Hepatocyte (in vitro differentiated cells): ENCODE data around the gene POFUT2. TPM values are rescaled to one million over a fixed set of nuclear protein-coding genes. Genes with fewer than 3 reads are reported as not detected.

Experiments
- DNase-seq: peaks from one replicate; pipeline ENCODE4 v3.0.0-alpha.2; 2016; ENCODE audit warnings: low spot score
- H2AFZ ChIP-seq: fragments of 200-600 bp; sonication (generic); 2 replicates; pipeline ENCODE4 v1.6.0; 2016; ENCODE audit warnings: antibody characterized with exemption, mild to moderate bottlenecking
- H3K27ac ChIP-seq: fragments of 200-600 bp; sonication (generic); 2 replicates; pipeline ENCODE4 v1.5.1; 2016; ENCODE audit warnings: mild to moderate bottlenecking
- H3K27me3 ChIP-seq: fragments of 200-600 bp; sonication (generic); 2 replicates; pipeline ENCODE4 v1.6.1; 2016
- H3K36me3 ChIP-seq: fragments of 200-600 bp; sonication (generic); replicated peaks from 2 replicates; pipeline ENCODE4 v1.5.1; 2016; ENCODE audit warnings: low read depth; ENCODE audit not compliant: insufficient read depth
- H3K4me1 ChIP-seq: fragments of 200-600 bp; sonication (generic); 2 replicates; pipeline ENCODE4 v1.5.1; 2016; ENCODE audit warnings: mild to moderate bottlenecking, moderate library complexity; ENCODE audit not compliant: insufficient read depth
- H3K4me2 ChIP-seq: fragments of 200-600 bp; sonication (generic); 2 replicates; pipeline ENCODE4 v1.6.0; 2016
- H3K4me3 ChIP-seq: fragments of 200-600 bp; sonication (generic); 2 replicates; pipeline ENCODE4 v1.5.1; 2016; ENCODE audit warnings: mild to moderate bottlenecking
- H3K79me2 ChIP-seq: fragments of 200-600 bp; sonication (generic); 2 replicates; pipeline ENCODE4 v1.6.0; 2017; ENCODE audit warnings: mild to moderate bottlenecking
- H3K9me2 ChIP-seq: fragments of 200-600 bp; sonication (generic); replicated peaks from 2 replicates; pipeline ENCODE4 v1.6.0; 2017; ENCODE audit warnings: mild to moderate bottlenecking; ENCODE audit not compliant: insufficient read depth
- H3K9me3 ChIP-seq: fragments of 200-600 bp; sonication (generic); 2 replicates; pipeline ENCODE4 v1.5.1; 2016; ENCODE audit warnings: low read depth, mild to moderate bottlenecking
- H4K20me1 ChIP-seq: fragments of 200-600 bp; sonication (generic); 2 replicates; pipeline ENCODE4 v1.6.0; 2016; ENCODE audit warnings: mild to moderate bottlenecking; ENCODE audit not compliant: insufficient read depth, poor library complexity, severe bottlenecking
- EZH2 ChIP-seq: fragments of 200-600 bp; sonication (generic); IDR thresholded peaks from 2 replicates; pipeline ENCODE4 v1.6.1; 2016; ENCODE audit warnings: antibody characterized with exemption, mild to moderate bottlenecking, borderline replicate concordance
- EZH2phosphoT487 ChIP-seq: fragments of 200-600 bp; sonication (generic); IDR thresholded peaks from one replicate; pipeline ENCODE4 v1.6.1; 2018; ENCODE audit warnings: antibody characterized with exemption, mild to moderate bottlenecking, low read depth, moderate library complexity; ENCODE audit not compliant: unreplicated experiment, severe bottlenecking
- WGBS: methylation state at CpG from one replicate; pipeline ENCODE4 v1.1.6; 2016; ENCODE audit warnings: low lambda C conversion rate; ENCODE audit errors: missing lambda C conversion rate; 5-methylcytosine and 5-hydroxymethylcytosine counted together
- polyA plus RNA-seq: library from polyadenylated mRNA; unstranded; fragments of >200 nt; fragmentation: Nextera tagmentation; extraction: Ambion mirVana; gene quantifications from 2 replicates; pipeline ENCODE4 v1.2.1, GENCODE V29; 2016
- total RNA-seq: library from RNA; depleted of rRNA; stranded (reverse); fragments of >200 nt; gene quantifications from 2 replicates; pipeline ENCODE4 v1.2.3, GENCODE V29; 2014
- TF ChIP-seq, protein P1 (sequence below): fragments of 200-600 bp; sonication (generic); IDR thresholded peaks from 2 replicates; pipeline ENCODE4 v1.5.1; 2016; ENCODE audit warnings: antibody characterized with exemption, mild to moderate bottlenecking; ENCODE audit not compliant: poor library complexity

Gene POFUT2
- total and polyA plus RNA-seq, 2 experiments from 2014 or later: 30.7 to 57.7 TPM

DNA sequence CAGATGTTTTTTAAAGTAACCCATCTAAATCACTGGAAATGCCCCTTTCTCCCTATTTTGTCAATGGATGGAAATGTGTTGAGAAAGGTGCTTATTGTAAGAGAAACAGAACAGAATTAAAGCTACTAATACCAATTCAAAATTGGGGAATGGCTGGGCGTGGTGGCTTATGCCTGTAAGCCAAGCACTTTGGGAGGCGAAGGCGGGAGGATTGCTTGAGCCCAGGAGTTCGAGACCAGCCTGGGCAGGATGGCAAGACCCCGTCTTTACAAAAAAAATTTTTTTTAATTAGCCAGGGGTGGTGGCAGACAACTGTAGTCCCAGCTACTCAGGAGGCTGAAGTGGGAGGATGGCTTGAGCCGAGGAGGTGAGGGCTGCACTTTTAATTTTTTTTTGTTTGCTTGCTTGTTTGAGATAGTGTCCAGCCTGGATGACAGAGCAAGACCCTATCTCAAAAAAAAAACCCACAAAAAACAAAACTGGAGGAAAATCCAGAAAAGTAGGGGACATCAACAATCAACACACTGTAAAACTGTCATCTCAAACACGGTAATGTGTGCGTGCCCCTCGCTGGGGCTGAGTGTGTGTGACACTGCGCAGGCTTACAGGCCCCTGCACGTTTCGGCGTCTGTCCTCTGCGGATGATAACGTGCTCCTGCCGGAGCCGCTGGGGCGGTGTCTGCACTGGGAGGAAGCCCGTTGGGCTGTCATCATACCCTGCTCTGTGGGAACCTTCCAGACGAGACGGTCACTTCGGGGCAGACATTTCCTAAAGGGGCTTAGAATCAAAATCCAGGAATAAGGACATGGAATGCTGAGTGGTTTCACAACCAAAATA, 11.6 kb upstream of the POFUT2 start:
- Histone ChIP-seq H3K9me2 (no peaks in the 10 kb centered on the region), H2AFZ (no peak overlapping the region), H3K9me3 (no peaks in the 10 kb centered on the region), H4K20me1 (no peaks in the 10 kb centered on the region), H3K4me1 (peaks cover 27% of the 10 kb centered on the region), H3K36me3 (no peaks in the 10 kb centered on the region), H3K79me2 (peaks cover 25% of the 10 kb centered on the region), H3K27ac (peak overlapping the region; percentile 83), H3K4me3 (no peak overlapping the region), H3K4me2 (peak overlapping the region; percentile 48), H3K27me3 (no peaks in the 10 kb centered on the region)
- 65% methylated on average over 22 of the region's 22 CpGs for WGBS
- DNase-seq: no peak
- TF ChIP-seq EZH2phosphoT487: no peak
- TF ChIP-seq, protein P1, sequence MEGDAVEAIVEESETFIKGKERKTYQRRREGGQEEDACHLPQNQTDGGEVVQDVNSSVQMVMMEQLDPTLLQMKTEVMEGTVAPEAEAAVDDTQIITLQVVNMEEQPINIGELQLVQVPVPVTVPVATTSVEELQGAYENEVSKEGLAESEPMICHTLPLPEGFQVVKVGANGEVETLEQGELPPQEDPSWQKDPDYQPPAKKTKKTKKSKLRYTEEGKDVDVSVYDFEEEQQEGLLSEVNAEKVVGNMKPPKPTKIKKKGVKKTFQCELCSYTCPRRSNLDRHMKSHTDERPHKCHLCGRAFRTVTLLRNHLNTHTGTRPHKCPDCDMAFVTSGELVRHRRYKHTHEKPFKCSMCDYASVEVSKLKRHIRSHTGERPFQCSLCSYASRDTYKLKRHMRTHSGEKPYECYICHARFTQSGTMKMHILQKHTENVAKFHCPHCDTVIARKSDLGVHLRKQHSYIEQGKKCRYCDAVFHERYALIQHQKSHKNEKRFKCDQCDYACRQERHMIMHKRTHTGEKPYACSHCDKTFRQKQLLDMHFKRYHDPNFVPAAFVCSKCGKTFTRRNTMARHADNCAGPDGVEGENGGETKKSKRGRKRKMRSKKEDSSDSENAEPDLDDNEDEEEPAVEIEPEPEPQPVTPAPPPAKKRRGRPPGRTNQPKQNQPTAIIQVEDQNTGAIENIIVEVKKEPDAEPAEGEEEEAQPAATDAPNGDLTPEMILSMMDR: no peak
- TF ChIP-seq EZH2: no peak

DNA sequence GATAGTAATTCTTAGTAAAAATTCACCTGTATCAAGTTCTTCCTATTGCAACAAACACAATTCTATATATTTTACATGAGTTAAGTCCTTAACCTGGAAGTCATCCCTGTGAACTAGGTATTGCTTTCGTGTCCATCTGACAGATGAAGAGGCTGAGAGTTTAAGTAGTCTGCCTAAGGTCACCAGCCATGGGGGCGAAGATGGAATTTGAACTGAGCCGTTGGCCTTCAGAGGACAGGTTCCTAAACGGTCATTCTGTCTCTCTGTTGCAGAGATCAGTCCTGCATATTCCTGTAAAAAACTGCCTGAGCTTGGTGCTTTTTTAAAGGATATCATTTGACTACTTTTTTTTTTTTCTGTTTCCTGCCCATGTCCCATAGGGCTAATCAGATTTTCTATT, 10.2 kb upstream of the POFUT2 start:
- Histone ChIP-seq H3K4me2 (no peak overlapping the region), H2AFZ (no peak overlapping the region), H3K27me3 (no peaks in the 10 kb centered on the region), H3K79me2 (peaks cover 25% of the 10 kb centered on the region), H3K9me2 (no peaks in the 10 kb centered on the region), H3K27ac (no peak overlapping the region), H4K20me1 (no peaks in the 10 kb centered on the region), H3K4me1 (peaks cover 40% of the 10 kb centered on the region), H3K36me3 (no peaks in the 10 kb centered on the region), H3K9me3 (no peaks in the 10 kb centered on the region), H3K4me3 (no peak overlapping the region)
- TF ChIP-seq EZH2: no peak
- TF ChIP-seq, protein P1: no peak
- no peak for TF ChIP-seq EZH2phosphoT487
- WGBS: 90% methylated on average over 4 of the region's 4 CpGs
- no peak for DNase-seq

DNA sequence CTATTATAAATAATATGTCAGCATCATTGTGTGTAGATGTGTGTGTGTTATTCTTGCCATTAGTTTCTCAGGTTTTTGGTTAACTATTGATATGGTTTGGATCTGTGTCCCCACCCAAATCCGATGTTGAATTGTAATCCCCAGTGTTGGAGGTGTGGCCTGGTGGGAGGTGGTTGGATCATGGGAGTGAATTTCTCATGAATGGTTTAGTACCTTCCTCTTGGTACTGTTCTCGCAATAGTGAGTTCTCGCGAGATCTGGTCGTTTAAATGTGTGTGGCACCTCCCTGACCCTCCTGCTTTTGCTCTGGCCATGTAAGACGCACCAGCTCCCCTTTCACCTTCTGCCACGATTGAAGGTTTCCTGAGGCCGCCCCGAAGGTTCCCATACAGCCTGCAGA, 9.6 kb upstream of the POFUT2 start:
- Histone ChIP-seq H4K20me1 (no peaks in the 10 kb centered on the region), H3K36me3 (no peaks in the 10 kb centered on the region), H3K27me3 (no peaks in the 10 kb centered on the region), H3K79me2 (peaks cover 25% of the 10 kb centered on the region), H3K4me3 (no peak overlapping the region), H3K4me2 (no peak overlapping the region), H3K27ac (peak overlapping the region; percentile 61), H3K9me3 (no peaks in the 10 kb centered on the region), H2AFZ (no peak overlapping the region), H3K9me2 (no peaks in the 10 kb centered on the region), H3K4me1 (peaks cover 44% of the 10 kb centered on the region)
- no peak for TF ChIP-seq EZH2
- TF ChIP-seq, protein P1: no peak
- no peak for TF ChIP-seq EZH2phosphoT487
- peak; percentile 1 for DNase-seq
- WGBS: 92% methylated on average over 9 of the region's 9 CpGs
